Urinary bladder (tissue), 4 donors: ENCODE results near the gene MUL1. TPM values are rescaled to one million over a fixed set of nuclear protein-coding genes. Genes with fewer than 3 reads are reported as not detected.
"Not testable (repeated sequence)": the region's sequence is repeated elsewhere in the genome, so short reads cannot be mapped to it uniquely, and the experiment has no call there.

Experiments used
- DNase-seq: peaks from one replicate; pipeline ENCODE4 v3.0.0-alpha.2; 2015; ENCODE audit errors: extremely low spot score
- H3K27ac ChIP-seq: one replicate; pipeline ENCODE4 v1.5.1; 2013; ENCODE audit warnings: low read depth, mild to moderate bottlenecking, moderate library complexity
- H3K36me3 ChIP-seq: one replicate; pipeline ENCODE4 v1.6.1; 2013; ENCODE audit warnings: mild to moderate bottlenecking, moderate library complexity; ENCODE audit not compliant: insufficient read depth
- H3K4me1 ChIP-seq: one replicate; pipeline ENCODE4 v1.6.1; 2013; ENCODE audit warnings: mild to moderate bottlenecking, moderate library complexity; ENCODE audit not compliant: insufficient read depth
- H3K4me3 ChIP-seq: one replicate; pipeline ENCODE4 v1.5.1; 2013; ENCODE audit warnings: low read depth, low read length
- WGBS: extraction: QIAGEN DNeasy Blood & Tissue Kit; methylation state at CpG from one replicate; pipeline ENCODE4 v1.1.7; 2013; 5-methylcytosine and 5-hydroxymethylcytosine counted together
- polyA plus RNA-seq: library from polyadenylated mRNA; stranded (reverse); fragments of 200-250 nt; gene quantifications from one replicate; pipeline ENCODE4 v1.2.3, GENCODE V29; 2013
- total RNA-seq: library from RNA; depleted of rRNA; stranded (reverse); fragments of >200 nt; gene quantifications from one replicate; pipeline ENCODE4 v1.2.3, GENCODE V29; 2014
- donor health status: healthy with polysubstance abuse.
- donor health status: healthy.

Gene MUL1
- total and polyA plus RNA-seq, 2 donors: 13.9 to 36.5 TPM

GRCh38 chr1:20533635-20534034 is 25.7 kb upstream of the MUL1 start:
- H3K4me3 ChIP-seq: no peak overlapping the region
- WGBS: 62% methylated on average over 4 of the region's 4 CpGs
- DNase-seq: no peak
- no peak overlapping the region for H3K27ac ChIP-seq
- H3K36me3 ChIP-seq: no peaks in the 10 kb centered on the region
- H3K4me1 ChIP-seq: no peaks in the 10 kb centered on the region

GRCh38 chr1:20530901-20531300 is 22.9 kb upstream of the MUL1 start:
- Histone ChIP-seq H3K4me1 (no peaks in the 10 kb centered on the region), H3K4me3 (no peak overlapping the region), H3K27ac (no peak overlapping the region), H3K36me3 (no peaks in the 10 kb centered on the region)
- WGBS: 64% methylated on average over 6 of the region's 6 CpGs
- no peak for DNase-seq

- DNase-seq: no peak
- Histone ChIP-seq H3K36me3 (no peaks in the 10 kb centered on the region), H3K4me1 (no peaks in the 10 kb centered on the region), H3K27ac (no peak overlapping the region), H3K4me3 (no peak overlapping the region)
- WGBS: 51% methylated on average over 8 of the region's 8 CpGs
These were observed 22.4 kb upstream of the MUL1 start for GRCh38 chr1:20530306-20530705.

- Histone ChIP-seq H3K4me3 (no peak overlapping the region), H3K4me1 (no peaks in the 10 kb centered on the region), H3K36me3 (no peaks in the 10 kb centered on the region), H3K27ac (no peak overlapping the region)
- DNase-seq: no peak
- WGBS: 67% methylated on average over 7 of the region's 7 CpGs
These were observed 20.3 kb upstream of the MUL1 start for GRCh38 chr1:20528221-20528620.

- H3K27ac ChIP-seq: no peak overlapping the region
- WGBS: 90% methylated on average over 6 of the region's 6 CpGs
- no peak for DNase-seq
- no peak overlapping the region for H3K4me3 ChIP-seq
- H3K4me1 ChIP-seq: no peaks in the 10 kb centered on the region
- no peaks in the 10 kb centered on the region for H3K36me3 ChIP-seq
These were observed 18.3 kb upstream of the MUL1 start for GRCh38 chr1:20526267-20526666.

GRCh38 chr1:20521960-20522861 is 14.3 kb upstream of the MUL1 start:
- Histone ChIP-seq H3K36me3 (no peaks in the 10 kb centered on the region), H3K27ac (no peak overlapping the region), H3K4me3 (no peak overlapping the region), H3K4me1 (no peaks in the 10 kb centered on the region)
- 20% methylated on average over 17 of the region's 17 CpGs for WGBS
- DNase-seq: peak; percentile 57

GRCh38 chr1:20519609-20520262 is 11.8 kb upstream of the MUL1 start:
- not testable (repeated sequence) for H3K36me3 ChIP-seq, H3K27ac ChIP-seq, H3K4me3 ChIP-seq, DNase-seq, H3K4me1 ChIP-seq
- 36% methylated on average over 7 of the region's 7 CpGs for WGBS

GRCh38 chr1:20511518-20512428 is 3.8 kb upstream of the MUL1 start:
- H3K27ac ChIP-seq: no peak overlapping the region
- H3K36me3 ChIP-seq: no peaks in the 10 kb centered on the region
- H3K4me1 ChIP-seq: no peaks in the 10 kb centered on the region
- no peak overlapping the region for H3K4me3 ChIP-seq
- DNase-seq: no peak
- WGBS: 58% methylated on average over 6 of the region's 6 CpGs

- WGBS: 64% methylated on average over 5 of the region's 5 CpGs
- Histone ChIP-seq H3K4me1 (no peaks in the 10 kb centered on the region), H3K27ac (peak overlapping the region; percentile 81), H3K4me3 (peak overlapping the region; percentile 86), H3K36me3 (no peaks in the 10 kb centered on the region)
- DNase-seq: no peak
These were observed 440 bp upstream of the MUL1 start for GRCh38 chr1:20508411-20508771.

- no peaks in the 10 kb centered on the region for H3K36me3 ChIP-seq
- 27% methylated on average over 5 of the region's 5 CpGs for WGBS
- no peak overlapping the region for H3K27ac ChIP-seq
- no peaks in the 10 kb centered on the region for H3K4me1 ChIP-seq
- DNase-seq: no peak
- H3K4me3 ChIP-seq: peak overlapping the region; percentile 86
These were observed 745 bp downstream of the MUL1 start for GRCh38 chr1:20507248-20507563.

GRCh38 chr1:20505488-20505887 is 2.5 kb downstream of the MUL1 start:
- 91% methylated on average over 1 of the region's 1 CpG for WGBS
- no peak overlapping the region for H3K4me3 ChIP-seq
- H3K27ac ChIP-seq: no peak overlapping the region
- no peaks in the 10 kb centered on the region for H3K4me1 ChIP-seq
- DNase-seq: no peak
- no peaks in the 10 kb centered on the region for H3K36me3 ChIP-seq

- H3K4me3 ChIP-seq: no peak overlapping the region
- peaks cover 2% of the 10 kb centered on the region for H3K36me3 ChIP-seq
- DNase-seq: no peak
- 92% methylated on average over 17 of the region's 17 CpGs for WGBS
- no peaks in the 10 kb centered on the region for H3K4me1 ChIP-seq
- no peak overlapping the region for H3K27ac ChIP-seq
These were observed 7.2 kb downstream of the MUL1 start for GRCh38 chr1:20500716-20501115.

GRCh38 chr1:20499718-20500117 is 8.2 kb downstream of the MUL1 start:
- DNase-seq: no peak

More at GRCh38 chr1:20499718-20500117, 8.2 kb downstream of the MUL1 start:
- H3K27ac ChIP-seq: no peak overlapping the region
- peaks cover 2% of the 10 kb centered on the region for H3K36me3 ChIP-seq
- H3K4me1 ChIP-seq: no peaks in the 10 kb centered on the region
- WGBS: 93% methylated on average over 14 of the region's 14 CpGs
- no peak overlapping the region for H3K4me3 ChIP-seq
